Stimulated activated CD4-positive, alpha-beta T cell treated with anti-CD3 and anti-CD28 coated beads, Interleukin-15, amount 100 ng/mL, for 48 hours (primary cell): ENCODE results near the gene PALMD.

Experiments used
- DNase-seq, 2 donors: peaks; one replicate each; pipeline ENCODE4 v3.0.0-alpha.2; 2020; ENCODE audit warnings: low read depth in 2 of 2

PALMD gene

GRCh38 chr1:99645699-99646531, at the start of gene PALMD:
Gene PALMD (plus strand): TSS chr1:99646113. CDS start chr1:99646318, 205 bp downstream.
- no peak for DNase-seq

DNA sequence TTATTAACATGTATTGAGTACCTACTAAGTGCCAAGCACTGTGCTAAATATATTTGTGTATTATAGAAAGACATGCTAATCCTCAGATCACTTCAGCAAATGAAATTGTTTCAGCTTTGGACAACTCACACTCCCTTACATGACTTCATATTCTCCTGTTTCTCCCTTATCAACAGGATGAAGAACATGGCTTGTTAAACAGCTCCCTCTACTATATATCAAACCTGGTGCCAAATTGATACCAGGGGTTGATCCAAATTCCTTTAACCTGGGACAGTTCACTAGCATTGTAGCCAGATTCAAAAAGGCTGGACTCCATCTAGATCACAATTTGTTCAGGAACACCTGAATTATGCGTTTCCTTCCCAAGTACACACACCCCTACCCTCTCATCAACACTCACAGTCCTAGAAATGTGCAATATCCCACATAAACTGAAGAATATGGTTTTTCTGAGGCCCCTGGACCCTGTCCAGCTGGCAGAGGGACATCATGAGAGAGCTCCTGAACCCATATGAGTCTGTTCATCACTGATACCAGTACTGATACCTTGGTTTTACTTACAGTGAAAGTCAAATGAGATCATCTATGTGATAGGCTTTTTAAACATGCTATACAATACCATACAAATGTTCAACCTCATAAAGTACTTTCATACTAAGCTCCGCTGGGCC, 47.0 kb upstream of the PALMD start:
- no peak for DNase-seq

DNA sequence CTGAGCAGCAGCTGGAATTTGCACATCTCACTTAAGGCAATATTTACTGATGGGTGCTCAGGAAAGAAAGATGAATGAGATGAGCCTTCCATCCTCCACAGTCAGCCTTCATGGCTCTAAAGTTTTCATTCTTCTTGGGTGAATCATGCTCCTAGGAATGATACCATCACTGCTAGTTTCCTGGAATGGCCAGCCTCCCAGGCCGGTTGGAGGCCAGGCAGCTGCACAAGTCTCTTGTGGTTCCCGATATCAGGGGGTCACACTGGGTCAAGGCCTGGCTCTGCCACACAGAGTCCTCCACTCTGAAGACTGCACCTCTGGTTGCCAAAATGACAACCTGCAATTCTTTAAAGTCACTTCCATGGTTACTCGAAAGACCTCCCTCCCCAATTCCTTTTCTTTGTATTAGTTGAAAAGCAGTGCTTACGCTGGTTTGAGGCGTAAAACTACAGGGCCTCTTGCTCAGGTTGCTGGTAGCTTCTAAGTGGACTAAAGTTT, 46.2 kb upstream of the PALMD start:
- no peak for DNase-seq

DNA sequence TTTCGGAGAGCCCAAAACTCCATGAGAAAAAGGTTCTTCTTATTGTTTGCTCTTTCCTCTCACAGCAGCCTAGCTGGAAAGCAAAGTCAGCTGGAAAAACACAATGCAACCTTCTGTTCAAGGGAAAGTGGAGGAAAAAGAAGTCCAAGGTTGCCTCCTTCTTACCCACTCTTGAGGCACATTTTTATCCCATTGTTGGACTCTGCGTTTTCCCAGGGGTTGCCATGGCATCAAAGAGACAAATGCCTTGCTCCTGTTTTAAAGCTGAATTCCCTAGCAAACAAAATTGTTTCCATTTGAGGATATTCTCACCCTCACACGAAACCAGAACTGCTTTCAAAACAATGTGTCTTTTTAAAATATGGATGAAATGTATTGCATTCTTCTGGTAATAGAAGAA, 45.1 kb upstream of the PALMD start:
- DNase-seq = no peak

- no peak for DNase-seq
Observed at GRCh38 chr1:99601208-99601607, 44.7 kb upstream of the PALMD start.

GRCh38 chr1:99601709-99602403, 44.1 kb upstream of the PALMD start:
- DNase-seq = no peak

GRCh38 chr1:99602404-99602969, 43.4 kb upstream of the PALMD start:
- no peak for DNase-seq

DNA sequence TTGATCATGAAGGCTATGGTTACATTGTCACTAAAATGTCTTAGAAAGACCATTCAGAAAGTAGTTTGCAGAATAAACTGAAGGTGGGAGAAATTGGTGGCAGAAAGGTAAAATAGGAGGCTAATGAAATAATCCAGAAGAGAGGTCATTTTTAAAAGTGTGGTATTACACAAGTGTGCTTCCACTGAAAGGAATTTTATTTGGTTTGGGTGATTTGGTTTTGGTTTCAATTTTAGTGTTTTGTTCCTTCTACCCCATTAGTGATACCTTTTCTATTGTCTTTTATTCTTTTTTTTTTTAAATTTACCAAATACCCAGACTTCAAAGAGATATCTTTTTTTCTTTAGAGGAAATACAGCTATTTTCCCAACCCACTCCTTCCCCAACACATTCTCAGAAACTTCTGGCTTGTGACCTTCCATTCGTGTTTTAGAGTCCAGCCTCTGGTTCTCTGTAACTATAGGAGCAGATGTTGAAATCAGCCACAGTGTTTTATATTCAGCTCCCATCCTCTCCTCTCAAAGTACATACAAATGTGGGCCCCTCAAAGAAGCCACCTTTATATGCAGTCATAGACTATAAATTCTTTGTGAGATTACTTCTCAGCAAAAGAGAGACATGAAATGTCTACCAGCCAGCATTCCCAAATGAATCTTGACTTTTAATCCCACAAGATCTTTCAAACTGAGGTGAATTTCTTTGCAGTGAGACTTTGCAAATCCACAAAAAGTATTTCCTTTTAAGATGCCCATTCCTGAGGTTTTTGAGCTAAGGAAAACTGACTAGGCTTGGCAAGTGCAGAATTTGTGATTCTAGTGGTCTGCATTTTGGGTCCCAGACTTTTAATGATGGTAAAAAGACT, 42.0 kb upstream of the PALMD start:
- no peak for DNase-seq

- DNase-seq = no peak
Observed at GRCh38 chr1:99606306-99606705, 39.6 kb upstream of the PALMD start.

DNA sequence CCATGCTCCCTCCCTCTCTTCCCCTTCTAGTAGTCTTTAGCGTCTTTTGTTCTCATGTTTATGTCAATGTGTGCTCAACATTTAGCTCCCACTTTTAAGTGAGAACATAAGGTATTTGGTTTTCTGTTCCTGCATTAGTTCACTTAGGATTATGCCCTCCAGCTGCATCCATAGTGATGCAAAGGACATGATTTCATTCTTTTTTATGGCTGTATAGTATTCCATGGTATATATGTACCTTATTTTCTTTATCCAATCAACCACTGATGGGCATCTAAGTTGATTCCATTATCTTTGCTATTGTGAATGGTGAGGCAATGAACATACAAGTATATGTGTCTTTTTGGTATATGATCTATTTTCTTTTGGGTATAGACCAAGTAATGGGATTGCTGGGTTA, 38.3 kb upstream of the PALMD start:
- no peak for DNase-seq

DNA sequence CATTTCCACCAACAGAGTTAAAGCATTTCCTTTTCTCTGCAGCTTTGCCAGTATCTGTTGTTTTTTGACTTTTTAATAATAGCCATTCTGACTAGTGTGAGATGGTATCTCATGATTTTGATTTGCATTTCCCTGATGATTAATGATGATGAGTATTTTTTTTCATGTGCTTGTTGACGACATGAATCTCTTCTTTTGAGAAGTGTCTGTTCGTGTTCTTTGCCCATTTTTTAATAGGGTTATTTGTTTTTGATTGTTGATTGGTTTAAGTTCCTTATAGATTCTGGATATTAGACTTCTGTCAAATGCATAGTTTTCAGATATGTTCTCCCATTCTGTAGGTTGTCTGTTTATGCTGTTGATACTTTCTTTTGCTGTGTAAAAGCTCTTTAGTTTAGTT, 37.9 kb upstream of the PALMD start:
- DNase-seq = no peak

GRCh38 chr1:99613716-99614115, 32.2 kb upstream of the PALMD start:
- DNase-seq = no peak

- no peak for DNase-seq
Observed at GRCh38 chr1:99614728-99615127, 31.2 kb upstream of the PALMD start.

GRCh38 chr1:99619583-99619982, 26.3 kb upstream of the PALMD start:
- no peak for DNase-seq

DNA sequence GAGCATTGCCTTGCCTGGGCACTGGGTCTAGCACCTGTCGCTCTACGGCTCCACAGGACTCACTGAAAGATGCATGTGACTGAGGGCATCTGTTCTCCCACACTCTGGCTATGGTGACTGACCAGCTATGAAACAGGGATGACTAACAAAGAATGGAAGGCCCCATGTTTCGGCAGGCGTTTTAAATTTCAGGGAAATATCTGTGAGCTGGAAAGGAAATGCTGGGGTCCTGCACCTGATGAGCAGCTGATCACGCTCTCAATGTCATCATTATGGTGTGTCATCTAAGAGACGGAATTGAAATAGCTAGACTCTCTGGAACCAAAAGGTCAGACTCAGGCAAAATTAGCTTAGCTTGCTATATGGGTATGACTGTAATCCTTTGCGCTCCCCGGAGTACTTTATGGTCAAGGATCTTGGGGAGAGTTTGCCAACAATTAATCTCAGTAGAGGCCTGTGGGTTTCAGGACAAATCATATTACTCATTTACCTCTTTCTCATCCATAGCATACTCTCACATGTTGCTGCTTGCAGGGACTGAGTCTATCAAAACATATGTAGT, 24.5 kb upstream of the PALMD start:
- DNase-seq = no peak

DNA sequence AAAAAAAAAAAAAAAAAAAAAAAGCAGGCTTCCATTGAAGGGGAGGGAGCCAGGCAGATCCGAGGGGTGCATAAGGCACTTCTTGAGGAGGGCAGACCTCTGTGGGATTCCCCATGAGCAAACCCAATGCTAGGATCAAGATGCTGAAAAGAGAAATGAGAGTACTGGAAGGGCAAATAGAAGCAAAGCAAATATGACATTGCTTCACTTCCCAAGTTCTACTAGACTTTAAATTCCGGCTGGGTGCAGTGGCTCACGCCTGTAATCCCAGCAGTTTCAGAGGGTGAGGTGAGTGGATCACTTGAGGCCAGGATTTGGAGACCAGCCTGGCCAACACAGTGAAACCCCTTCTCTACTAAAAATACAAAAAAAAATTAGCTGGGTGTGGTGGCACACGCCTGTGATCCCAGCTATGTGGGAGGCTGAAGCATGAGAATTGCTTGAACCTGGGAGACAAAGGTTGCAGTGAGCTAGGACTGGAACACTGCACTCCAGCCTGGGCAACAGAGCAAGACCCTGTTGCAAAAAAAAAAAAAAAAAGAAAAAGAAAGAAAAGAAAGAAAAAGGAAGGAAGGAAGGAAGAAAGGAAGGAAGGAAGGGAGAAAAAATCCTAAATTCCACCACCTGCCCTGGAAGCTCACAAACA, 23.1 kb upstream of the PALMD start:
- no peak for DNase-seq

DNA sequence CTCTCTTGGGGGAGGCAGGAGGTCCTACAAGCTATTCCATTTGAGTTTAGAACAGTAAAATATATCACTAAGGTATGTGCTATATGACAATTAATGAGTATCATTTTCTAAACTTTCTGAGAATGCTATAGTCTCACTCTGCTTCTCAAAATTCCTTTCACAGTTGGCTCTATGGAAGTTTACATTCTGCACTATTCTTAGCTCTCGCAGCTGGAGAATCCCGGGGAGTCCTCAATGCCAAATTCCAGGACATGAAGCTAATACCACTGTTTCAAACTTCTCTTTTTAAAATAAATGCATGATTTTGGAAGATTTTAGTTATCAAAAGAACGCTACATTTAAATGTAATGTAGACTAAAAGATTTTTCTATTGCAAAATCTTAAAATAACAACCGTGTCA, 22.4 kb upstream of the PALMD start:
- no peak for DNase-seq

DNA sequence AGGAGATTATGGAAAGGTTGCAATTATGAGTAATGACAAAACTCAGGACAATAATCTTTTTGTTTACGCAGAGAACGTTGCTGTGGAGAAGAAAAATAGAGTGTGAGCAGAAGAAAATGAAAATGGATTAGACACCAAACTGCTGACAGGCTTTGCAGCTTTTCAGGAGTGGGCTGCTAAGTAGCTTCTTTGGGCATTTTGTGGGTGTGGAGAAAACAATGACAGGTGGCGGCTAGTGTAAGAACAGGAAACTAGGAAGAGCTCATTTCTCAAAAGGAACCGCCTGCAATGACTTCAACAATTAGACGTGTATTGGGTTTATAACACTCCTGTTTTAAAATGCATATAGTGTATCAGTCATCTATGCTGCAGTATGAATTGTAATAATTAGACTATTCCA, 18.3 kb upstream of the PALMD start:
- DNase-seq = no peak

DNA sequence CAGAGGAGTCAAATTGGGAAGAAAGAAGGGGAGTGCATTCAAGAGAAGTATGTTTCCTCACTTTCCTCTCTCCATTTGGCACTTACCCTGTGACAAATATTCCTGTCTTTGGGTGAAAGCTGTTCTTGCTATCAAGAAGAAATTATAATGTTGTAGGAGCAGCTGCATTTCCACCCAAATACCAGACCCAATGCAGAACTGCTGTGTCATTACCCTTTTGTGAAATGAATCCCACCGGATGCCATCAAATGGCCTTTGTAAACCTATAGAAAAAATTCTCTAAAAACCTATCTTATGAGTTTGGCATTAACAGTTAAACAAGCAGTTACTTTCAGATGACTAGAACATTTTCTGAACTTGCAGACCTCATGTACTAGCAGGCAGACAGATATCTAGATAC, 16.7 kb upstream of the PALMD start:
- no peak for DNase-seq

- no peak for DNase-seq
Observed at GRCh38 chr1:99634971-99635624, 10.8 kb upstream of the PALMD start.
